ENCODE results near the gene LIN37. TPM values are rescaled to one million over a fixed set of nuclear protein-coding genes. Genes with fewer than 3 reads are reported as not detected.

LIN37 gene
- total and polyA plus RNA-seq, 2 of the 13 experiments (the other 11 are each of a cell fraction or from before 2014, with no cell fraction given), result 6.3 to 8.7 TPM

DNA sequence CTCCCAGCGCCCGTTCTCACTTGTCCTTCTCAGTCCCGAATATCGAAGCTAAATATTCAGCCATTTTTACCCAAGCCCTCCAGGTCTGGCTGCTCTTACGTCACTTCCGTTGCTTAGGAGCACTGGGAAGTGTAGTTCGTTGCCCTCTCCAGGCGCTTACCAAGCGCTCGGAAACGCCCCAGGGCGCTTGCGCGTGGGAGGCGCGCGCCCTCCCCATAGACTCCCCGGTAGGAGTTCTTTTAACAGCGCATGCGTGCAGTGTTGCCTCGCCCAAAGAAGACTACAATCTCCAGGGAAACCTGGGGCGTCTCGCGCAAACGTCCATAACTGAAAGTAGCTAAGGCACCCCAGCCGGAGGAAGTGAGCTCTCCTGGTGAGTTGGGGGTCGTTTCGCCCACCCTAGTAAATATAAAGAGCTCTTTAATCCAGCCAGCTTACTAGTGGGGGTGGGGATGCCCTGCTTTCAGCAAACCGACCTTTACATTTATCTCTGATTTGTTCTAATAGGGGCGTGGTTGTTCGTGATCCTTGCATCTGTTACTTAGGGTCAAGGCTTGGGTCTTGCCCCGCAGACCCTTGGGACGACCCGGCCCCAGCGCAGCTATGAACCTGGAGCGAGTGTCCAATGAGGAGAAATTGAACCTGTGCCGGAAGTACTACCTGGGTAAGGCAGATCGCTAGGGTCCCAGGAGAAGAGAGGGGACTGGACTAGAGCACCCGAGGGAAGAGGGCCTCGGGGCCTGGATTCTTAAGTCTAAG, 2.9 kb upstream of the LIN37 start, which contains the start of the genes PSENEN and U2AF1L4 (continued):
- TF ChIP-seq, protein P1, sequence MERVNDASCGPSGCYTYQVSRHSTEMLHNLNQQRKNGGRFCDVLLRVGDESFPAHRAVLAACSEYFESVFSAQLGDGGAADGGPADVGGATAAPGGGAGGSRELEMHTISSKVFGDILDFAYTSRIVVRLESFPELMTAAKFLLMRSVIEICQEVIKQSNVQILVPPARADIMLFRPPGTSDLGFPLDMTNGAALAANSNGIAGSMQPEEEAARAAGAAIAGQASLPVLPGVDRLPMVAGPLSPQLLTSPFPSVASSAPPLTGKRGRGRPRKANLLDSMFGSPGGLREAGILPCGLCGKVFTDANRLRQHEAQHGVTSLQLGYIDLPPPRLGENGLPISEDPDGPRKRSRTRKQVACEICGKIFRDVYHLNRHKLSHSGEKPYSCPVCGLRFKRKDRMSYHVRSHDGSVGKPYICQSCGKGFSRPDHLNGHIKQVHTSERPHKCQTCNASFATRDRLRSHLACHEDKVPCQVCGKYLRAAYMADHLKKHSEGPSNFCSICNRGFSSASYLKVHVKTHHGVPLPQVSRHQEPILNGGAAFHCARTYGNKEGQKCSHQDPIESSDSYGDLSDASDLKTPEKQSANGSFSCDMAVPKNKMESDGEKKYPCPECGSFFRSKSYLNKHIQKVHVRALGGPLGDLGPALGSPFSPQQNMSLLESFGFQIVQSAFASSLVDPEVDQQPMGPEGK (CRISPR knock-in tag; IDR thresholded peaks at IDR 0.05), result peak; percentile 54
- TF ChIP-seq ZNF891 (CRISPR knock-in tag; IDR thresholded peaks at IDR 0.05), result no peak; the same call in 1 of the 2 replicates
- TF ChIP-seq, protein P2, sequence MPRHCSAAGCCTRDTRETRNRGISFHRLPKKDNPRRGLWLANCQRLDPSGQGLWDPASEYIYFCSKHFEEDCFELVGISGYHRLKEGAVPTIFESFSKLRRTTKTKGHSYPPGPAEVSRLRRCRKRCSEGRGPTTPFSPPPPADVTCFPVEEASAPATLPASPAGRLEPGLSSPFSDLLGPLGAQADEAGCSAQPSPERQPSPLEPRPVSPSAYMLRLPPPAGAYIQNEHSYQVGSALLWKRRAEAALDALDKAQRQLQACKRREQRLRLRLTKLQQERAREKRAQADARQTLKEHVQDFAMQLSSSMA (CRISPR knock-in tag; IDR thresholded peaks at IDR 0.05), result no peak
- TF ChIP-seq ATF7-NPFF (CRISPR knock-in tag; IDR thresholded peaks at IDR 0.05; ENCODE audit: low read depth), result no peak
- peak; percentile 79 for TF ChIP-seq GABPA (IDR thresholded peaks at IDR 0.05; ENCODE audit: low read depth, low read length)
- peak; percentile 94 for TF ChIP-seq GABPA (CRISPR knock-in tag; IDR thresholded peaks at IDR 0.05; ENCODE audit: low read depth)
- TF ChIP-seq SIN3B (IDR thresholded peaks at IDR 0.05; ENCODE audit: low read length), result peak; percentile 31; the same call in 1 of the 2 replicates
- TF ChIP-seq SAP130 (CRISPR knock-in tag; IDR thresholded peaks at IDR 0.05; ENCODE audit: low read depth), result peak; percentile 82
- no peak for TF ChIP-seq ZNF841 (CRISPR knock-in tag; IDR thresholded peaks at IDR 0.05; ENCODE audit: borderline replicate concordance)
- TF ChIP-seq ATF1 (CRISPR knock-in tag; IDR thresholded peaks at IDR 0.05), result peak; percentile 91
- TF ChIP-seq HDAC2 (CRISPR knock-in tag; IDR thresholded peaks at IDR 0.05), result no peak
- no peak for TF ChIP-seq KDM3A (CRISPR knock-in tag; IDR thresholded peaks at IDR 0.05; ENCODE audit: low read depth)
- TF ChIP-seq HNRNPK (IDR thresholded peaks at IDR 0.05; ENCODE audit: low read depth, low read length, poor library complexity, severe bottlenecking), result no peak
- TF ChIP-seq TEAD3 (CRISPR knock-in tag; optimal IDR thresholded peaks at IDR 0.05; ENCODE audit: borderline replicate concordance), result no peak
- TF ChIP-seq, protein P3, sequence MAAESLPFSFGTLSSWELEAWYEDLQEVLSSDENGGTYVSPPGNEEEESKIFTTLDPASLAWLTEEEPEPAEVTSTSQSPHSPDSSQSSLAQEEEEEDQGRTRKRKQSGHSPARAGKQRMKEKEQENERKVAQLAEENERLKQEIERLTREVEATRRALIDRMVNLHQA (CRISPR knock-in tag; IDR thresholded peaks at IDR 0.05), result no peak
- TF ChIP-seq, protein P4, sequence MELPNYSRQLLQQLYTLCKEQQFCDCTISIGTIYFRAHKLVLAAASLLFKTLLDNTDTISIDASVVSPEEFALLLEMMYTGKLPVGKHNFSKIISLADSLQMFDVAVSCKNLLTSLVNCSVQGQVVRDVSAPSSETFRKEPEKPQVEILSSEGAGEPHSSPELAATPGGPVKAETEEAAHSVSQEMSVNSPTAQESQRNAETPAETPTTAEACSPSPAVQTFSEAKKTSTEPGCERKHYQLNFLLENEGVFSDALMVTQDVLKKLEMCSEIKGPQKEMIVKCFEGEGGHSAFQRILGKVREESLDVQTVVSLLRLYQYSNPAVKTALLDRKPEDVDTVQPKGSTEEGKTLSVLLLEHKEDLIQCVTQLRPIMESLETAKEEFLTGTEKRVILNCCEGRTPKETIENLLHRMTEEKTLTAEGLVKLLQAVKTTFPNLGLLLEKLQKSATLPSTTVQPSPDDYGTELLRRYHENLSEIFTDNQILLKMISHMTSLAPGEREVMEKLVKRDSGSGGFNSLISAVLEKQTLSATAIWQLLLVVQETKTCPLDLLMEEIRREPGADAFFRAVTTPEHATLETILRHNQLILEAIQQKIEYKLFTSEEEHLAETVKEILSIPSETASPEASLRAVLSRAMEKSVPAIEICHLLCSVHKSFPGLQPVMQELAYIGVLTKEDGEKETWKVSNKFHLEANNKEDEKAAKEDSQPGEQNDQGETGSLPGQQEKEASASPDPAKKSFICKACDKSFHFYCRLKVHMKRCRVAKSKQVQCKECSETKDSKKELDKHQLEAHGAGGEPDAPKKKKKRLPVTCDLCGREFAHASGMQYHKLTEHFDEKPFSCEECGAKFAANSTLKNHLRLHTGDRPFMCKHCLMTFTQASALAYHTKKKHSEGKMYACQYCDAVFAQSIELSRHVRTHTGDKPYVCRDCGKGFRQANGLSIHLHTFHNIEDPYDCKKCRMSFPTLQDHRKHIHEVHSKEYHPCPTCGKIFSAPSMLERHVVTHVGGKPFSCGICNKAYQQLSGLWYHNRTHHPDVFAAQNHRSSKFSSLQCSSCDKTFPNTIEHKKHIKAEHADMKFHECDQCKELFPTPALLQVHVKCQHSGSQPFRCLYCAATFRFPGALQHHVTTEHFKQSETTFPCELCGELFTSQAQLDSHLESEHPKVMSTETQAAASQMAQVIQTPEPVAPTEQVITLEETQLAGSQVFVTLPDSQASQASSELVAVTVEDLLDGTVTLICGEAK (IDR thresholded peaks at IDR 0.05), result 0 out of 2 replicates have a peak, but pooled peaks have one; percentile 12
- TF ChIP-seq, protein P4 (CRISPR knock-in tag; IDR thresholded peaks at IDR 0.05), result no peak
